NB4 (cell line): ENCODE measurements around the gene ACOT9.

ENCODE experiments used
- POLR2A ChIP-seq: IDR thresholded peaks from 2 replicates; pipeline ENCODE4 v1.6.1; 2011; ENCODE audit warnings: mild to moderate bottlenecking; ENCODE audit not compliant: insufficient read length; ENCODE audit errors: extremely low read depth
- TF ChIP-seq, protein P1 (sequence below): IDR thresholded peaks from one replicate; pipeline ENCODE4 v1.5.1; 2012; ENCODE audit warnings: low read depth, low read length

DNA sequence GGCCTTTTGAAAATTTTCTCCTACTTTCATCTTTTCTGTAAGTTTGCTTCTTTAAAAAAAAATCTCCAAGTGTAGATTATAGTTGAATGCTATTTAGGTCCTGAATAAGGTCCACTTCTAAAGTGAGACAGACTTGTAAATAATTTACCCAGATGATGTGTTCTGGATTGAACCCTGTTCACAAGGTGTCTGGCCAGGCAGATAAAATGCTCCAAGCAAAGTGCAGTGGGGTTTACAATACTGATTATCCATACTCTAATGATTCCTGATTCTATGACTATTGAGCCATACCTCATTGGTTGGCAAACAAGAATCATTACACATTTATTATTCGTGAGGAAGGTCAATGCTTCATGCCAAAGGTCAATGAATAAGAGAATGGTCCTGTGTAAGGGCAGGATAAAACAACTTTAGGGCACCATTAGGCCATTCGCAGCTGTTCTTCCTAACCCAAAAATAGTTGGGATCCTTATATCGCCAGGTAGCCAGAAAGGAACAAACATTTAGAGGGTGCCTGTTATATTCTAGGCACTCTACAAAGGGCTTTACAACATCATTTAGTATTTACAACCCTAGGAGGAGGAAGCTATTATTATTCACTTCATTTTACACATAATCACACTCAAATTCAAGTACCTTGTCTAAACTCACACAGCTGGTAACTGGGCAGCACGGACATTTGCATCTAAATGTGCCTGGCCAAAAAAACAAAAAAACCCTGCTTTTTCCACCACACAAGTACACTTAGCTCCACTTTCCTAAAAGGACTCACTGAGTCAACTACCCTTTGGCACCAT is 21.3 kb upstream of the ACOT9 start:
- TF ChIP-seq, protein P1, sequence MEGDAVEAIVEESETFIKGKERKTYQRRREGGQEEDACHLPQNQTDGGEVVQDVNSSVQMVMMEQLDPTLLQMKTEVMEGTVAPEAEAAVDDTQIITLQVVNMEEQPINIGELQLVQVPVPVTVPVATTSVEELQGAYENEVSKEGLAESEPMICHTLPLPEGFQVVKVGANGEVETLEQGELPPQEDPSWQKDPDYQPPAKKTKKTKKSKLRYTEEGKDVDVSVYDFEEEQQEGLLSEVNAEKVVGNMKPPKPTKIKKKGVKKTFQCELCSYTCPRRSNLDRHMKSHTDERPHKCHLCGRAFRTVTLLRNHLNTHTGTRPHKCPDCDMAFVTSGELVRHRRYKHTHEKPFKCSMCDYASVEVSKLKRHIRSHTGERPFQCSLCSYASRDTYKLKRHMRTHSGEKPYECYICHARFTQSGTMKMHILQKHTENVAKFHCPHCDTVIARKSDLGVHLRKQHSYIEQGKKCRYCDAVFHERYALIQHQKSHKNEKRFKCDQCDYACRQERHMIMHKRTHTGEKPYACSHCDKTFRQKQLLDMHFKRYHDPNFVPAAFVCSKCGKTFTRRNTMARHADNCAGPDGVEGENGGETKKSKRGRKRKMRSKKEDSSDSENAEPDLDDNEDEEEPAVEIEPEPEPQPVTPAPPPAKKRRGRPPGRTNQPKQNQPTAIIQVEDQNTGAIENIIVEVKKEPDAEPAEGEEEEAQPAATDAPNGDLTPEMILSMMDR: no peak
- no peak for TF ChIP-seq POLR2A
